Muscle layer of duodenum (tissue), 2 donors: Measurements from ENCODE around the gene LILRA5.
A peak's percentile ranks its signal among the peaks of the same experiment; 100 is the strongest.

Experiments used
- H3K27ac ChIP-seq: one replicate; pipeline ENCODE4 v1.7.0; 2013; ENCODE audit warnings: mild to moderate bottlenecking, low read length
- H3K27me3 ChIP-seq: one replicate; pipeline ENCODE4 v1.7.0; 2013; ENCODE audit warnings: low read depth, mild to moderate bottlenecking, control low read depth, low read length
- H3K36me3 ChIP-seq, 2 donors: one replicate each; pipeline ENCODE4 v1.7.0; 2013; ENCODE audit warnings: low read length in 2 of 2, control low read depth in 1 of 2, mild to moderate bottlenecking in 1 of 2; ENCODE audit not compliant: insufficient read depth in 2 of 2, control insufficient read depth in 1 of 2
- H3K4me1 ChIP-seq, 2 donors: one replicate each; pipeline ENCODE4 v1.7.0; 2013; ENCODE audit warnings: low read length in 2 of 2, mild to moderate bottlenecking in 2 of 2, control low read depth in 1 of 2, moderate library complexity in 1 of 2; ENCODE audit not compliant: insufficient read depth in 2 of 2, control insufficient read depth in 1 of 2
- H3K4me3 ChIP-seq, 2 donors: one replicate each; pipeline ENCODE4 v1.7.0; 2013; ENCODE audit warnings: low read length in 2 of 2, low read depth in 1 of 2, mild to moderate bottlenecking in 1 of 2
- H3K9me3 ChIP-seq, 2 donors: one replicate each; pipeline ENCODE4 v1.7.0; 2013; ENCODE audit warnings: low read length in 2 of 2, control low read depth in 1 of 2, mild to moderate bottlenecking in 1 of 2; ENCODE audit not compliant: control insufficient read depth in 1 of 2
- donor health status: healthy.

The LILRA5 gene

GRCh38 chr19:54317108-54317964 lies 4.4 kb upstream of the LILRA5 start:
- Histone ChIP-seq H3K27me3 (no peaks in the 10 kb centered on the region), H3K27ac (no peak overlapping the region), H3K4me3 (no peak overlapping the region), H3K9me3 (no peaks in the 10 kb centered on the region), H3K4me1 (no peaks in the 10 kb centered on the region), H3K36me3 (no peaks in the 10 kb centered on the region)

- Histone ChIP-seq H3K27me3 (no peaks in the 10 kb centered on the region), H3K27ac (no peak overlapping the region), H3K9me3 (no peaks in the 10 kb centered on the region)
Observed at GRCh38 chr19:54316746-54317107, 3.8 kb upstream of the LILRA5 start.

DNA sequence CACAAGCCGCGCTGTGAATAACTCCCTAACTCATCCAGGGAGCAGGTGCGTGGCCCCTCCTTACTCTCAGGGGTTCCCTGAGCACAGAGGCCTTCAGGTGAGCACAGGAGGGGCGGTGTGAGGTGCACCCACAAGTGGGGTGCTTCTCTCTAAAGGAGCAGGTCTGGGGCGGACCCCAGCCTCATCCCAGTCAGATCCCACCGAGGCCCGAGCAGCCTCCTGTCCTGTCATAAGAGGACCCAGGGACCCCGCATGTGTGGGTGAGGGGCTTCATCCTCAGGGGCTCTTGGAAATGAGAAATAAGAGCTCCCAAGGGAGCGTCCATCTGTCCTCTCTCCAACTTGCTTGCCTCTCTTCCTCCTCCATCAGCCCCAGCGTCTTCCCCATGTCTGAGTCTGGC lies 3.0 kb upstream of the LILRA5 start:
- no peaks in the 10 kb centered on the region for H3K9me3 ChIP-seq
- H3K4me3 ChIP-seq, result no peak overlapping the region
- H3K4me1 ChIP-seq, result no peaks in the 10 kb centered on the region
- H3K36me3 ChIP-seq, result no peaks in the 10 kb centered on the region
- no peak overlapping the region for H3K27ac ChIP-seq
- no peaks in the 10 kb centered on the region for H3K27me3 ChIP-seq

More at GRCh38 chr19:54316746-54317107, 3.8 kb upstream of the LILRA5 start:
- Histone ChIP-seq H3K4me3 (no peak overlapping the region), H3K4me1 (no peaks in the 10 kb centered on the region), H3K36me3 (no peaks in the 10 kb centered on the region)

DNA sequence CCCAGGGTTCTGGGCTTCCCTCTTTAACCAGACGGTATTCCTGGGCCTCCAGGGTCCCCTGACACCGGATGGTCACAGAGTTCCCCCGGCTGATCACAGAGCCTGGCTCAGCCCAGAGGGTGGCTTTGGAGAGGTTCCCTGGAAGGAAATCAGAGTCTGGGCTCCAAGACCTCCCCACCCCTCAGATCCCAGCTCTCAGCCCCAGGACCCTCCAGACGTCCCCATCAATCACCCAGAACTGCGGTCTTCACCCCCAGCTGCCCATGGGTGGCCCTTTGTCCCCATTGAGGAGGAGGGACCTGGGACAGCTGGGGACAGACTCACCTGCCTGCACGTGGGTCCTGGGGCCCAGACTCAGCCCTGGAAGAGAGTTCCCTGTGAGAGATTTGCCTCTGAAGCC lies 955 bp downstream of the LILRA5 start:
- H3K27me3 ChIP-seq, result no peaks in the 10 kb centered on the region

DNA sequence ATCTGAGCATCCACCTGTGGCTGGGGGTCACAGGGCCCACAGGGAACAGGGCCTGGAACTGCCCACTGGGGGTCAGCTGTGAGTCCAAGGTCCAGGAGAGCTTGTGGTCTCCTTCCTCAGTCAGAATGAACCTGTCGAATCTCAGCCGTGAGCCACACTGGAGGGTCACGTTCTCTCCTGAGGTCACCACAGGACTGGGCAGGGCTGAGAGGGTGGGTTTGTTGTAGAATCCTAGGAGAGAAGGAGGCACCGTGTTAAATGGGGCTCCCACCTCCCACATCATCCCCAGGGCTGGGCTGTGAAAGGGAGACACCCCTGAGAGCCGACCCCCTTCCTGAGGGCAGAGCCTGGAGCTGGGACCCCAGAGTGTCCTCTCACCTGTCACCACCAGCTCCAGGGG lies 1.5 kb downstream of the LILRA5 start:
- Histone ChIP-seq H3K4me1 (no peaks in the 10 kb centered on the region), H3K9me3 (no peaks in the 10 kb centered on the region), H3K27me3 (no peaks in the 10 kb centered on the region), H3K4me3 (no peak overlapping the region), H3K36me3 (no peaks in the 10 kb centered on the region), H3K27ac (no peak overlapping the region)

More for the DNA sequence above, 955 bp downstream of the LILRA5 start:
- Histone ChIP-seq H3K4me1 (no peaks in the 10 kb centered on the region), H3K27ac (no peak overlapping the region), H3K9me3 (no peaks in the 10 kb centered on the region), H3K4me3 (peak overlapping the region in 1 of 2 donors; percentile 40), H3K36me3 (no peaks in the 10 kb centered on the region)

DNA sequence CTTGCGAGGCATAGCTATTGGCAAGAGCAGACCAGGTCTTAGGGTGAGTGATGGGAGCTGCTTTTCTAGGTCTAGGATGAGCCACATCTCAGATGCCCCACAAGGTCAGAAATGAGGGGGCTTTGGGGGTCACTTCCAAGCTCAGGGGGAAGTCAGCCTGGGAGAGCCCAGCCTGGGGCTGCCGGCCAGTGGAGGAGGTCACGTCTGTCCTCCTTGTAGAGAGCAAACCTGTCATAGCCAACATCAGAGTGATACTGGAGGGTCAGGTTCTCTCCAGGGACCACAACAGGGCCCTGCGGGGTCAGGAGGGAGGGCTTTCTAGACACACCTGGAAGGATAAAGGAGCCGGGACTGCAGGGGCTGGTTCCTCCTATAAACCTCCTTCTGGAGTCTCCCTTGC lies 2.4 kb downstream of the LILRA5 start:
- no peaks in the 10 kb centered on the region for H3K4me1 ChIP-seq
- H3K36me3 ChIP-seq, result no peaks in the 10 kb centered on the region
- no peaks in the 10 kb centered on the region for H3K9me3 ChIP-seq
- H3K27ac ChIP-seq, result no peak overlapping the region
- no peak overlapping the region for H3K4me3 ChIP-seq
- H3K27me3 ChIP-seq, result no peaks in the 10 kb centered on the region

DNA sequence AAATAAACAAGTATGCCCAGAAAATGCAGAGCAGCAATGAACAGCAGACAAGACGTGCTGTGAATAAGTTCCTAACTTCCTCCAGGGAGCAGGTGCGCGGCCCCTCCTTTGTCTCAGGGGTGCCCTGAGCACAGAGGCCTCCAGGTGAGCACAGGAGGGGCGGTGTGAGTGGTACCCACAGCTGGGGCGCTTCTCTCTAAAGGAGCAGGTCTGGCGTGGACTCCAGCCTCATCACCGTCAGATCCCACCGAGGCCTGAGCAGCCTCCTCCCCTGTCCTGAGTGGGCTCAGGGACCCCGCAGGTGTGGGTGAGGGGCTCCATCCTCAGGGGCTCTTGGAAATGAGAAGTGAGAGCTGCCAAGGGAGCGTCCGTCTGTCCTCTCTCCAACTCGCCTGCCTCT lies 3.2 kb downstream of the LILRA5 start:
- Histone ChIP-seq H3K27me3 (no peaks in the 10 kb centered on the region), H3K27ac (no peak overlapping the region), H3K36me3 (no peaks in the 10 kb centered on the region), H3K4me1 (no peaks in the 10 kb centered on the region), H3K4me3 (no peak overlapping the region), H3K9me3 (no peaks in the 10 kb centered on the region)

GRCh38 chr19:54307389-54308020 lies 5.5 kb downstream of the LILRA5 start:
- Histone ChIP-seq H3K4me3 (no peak overlapping the region), H3K36me3 (no peaks in the 10 kb centered on the region), H3K27me3 (no peaks in the 10 kb centered on the region), H3K27ac (no peak overlapping the region), H3K9me3 (no peaks in the 10 kb centered on the region), H3K4me1 (no peaks in the 10 kb centered on the region)

DNA sequence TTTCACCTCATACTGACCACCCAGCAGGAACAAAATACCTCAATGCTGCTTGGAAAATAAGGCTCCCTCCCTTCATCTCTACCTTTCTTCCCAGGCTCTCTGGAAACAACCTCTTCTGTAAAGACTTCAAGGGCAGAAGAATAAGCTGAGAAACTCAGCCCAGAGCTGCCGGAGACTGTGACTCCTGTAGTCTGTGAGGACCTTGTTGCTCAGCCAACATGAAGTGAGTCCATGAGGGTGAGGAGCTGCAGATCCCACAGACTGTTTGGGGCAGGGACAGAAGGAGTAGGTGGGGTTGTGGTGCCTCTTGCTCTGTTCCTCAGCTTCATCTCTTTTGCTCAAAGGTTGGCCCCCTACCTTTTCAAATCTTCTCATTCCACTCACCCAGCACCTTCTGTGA lies 7.8 kb downstream of the LILRA5 start:
- no peaks in the 10 kb centered on the region for H3K4me1 ChIP-seq
- H3K9me3 ChIP-seq, result no peaks in the 10 kb centered on the region
- no peaks in the 10 kb centered on the region for H3K27me3 ChIP-seq
- no peak overlapping the region for H3K4me3 ChIP-seq
- no peak overlapping the region for H3K27ac ChIP-seq
- H3K36me3 ChIP-seq, result no peaks in the 10 kb centered on the region

DNA sequence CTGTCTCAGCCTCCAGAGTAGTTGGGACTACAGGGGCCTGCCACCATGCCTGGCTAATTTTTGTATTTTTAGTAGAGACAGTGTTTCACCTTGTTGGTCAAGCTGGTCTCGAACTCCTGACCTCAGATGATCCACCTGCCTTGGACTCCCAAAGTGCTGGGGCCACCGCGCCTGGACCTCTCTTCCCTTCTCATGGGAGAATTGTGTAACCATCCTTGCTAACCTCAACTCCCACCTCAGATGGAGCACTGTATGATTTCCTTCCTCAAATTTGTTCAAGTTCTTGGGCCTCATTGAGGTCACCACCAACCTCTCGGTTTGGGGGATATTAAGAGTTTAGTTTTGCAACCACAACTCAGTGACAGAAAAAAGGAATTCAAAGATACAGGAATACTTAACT lies 10.7 kb downstream of the LILRA5 start:
- Histone ChIP-seq H3K36me3 (no peaks in the 10 kb centered on the region), H3K27ac (no peak overlapping the region), H3K27me3 (no peaks in the 10 kb centered on the region), H3K4me1 (no peaks in the 10 kb centered on the region), H3K9me3 (no peaks in the 10 kb centered on the region), H3K4me3 (no peak overlapping the region)

- Histone ChIP-seq H3K4me1 (no peaks in the 10 kb centered on the region), H3K4me3 (no peak overlapping the region), H3K27ac (no peak overlapping the region), H3K9me3 (no peaks in the 10 kb centered on the region), H3K36me3 (no peaks in the 10 kb centered on the region), H3K27me3 (no peaks in the 10 kb centered on the region)
Observed at GRCh38 chr19:54299515-54299914, 13.5 kb downstream of the LILRA5 start.

DNA sequence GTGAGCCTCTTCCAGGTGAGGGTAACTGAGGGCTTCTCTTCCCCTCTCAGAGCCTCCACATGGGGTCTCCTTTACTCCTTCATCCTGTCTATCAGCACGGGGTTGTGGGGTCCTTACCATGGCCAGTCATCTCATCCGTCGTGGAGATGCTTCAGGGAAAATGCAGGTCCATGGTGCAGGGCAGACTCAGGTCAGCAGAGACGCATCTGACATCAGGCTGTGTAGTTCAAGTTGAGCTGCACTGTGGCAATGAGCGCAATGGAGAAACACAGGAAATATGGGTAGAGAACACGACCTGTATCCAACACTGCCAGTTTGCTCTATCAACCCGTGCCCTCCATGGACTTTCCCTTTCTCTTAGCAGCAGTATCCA lies 13.9 kb downstream of the LILRA5 start:
- H3K27me3 ChIP-seq, result no peaks in the 10 kb centered on the region
- H3K27ac ChIP-seq, result no peak overlapping the region
- no peaks in the 10 kb centered on the region for H3K4me1 ChIP-seq
- H3K9me3 ChIP-seq, result peaks cover 0 to 3% of the 10 kb centered on the region in 2 donors
- H3K36me3 ChIP-seq, result no peaks in the 10 kb centered on the region
- H3K4me3 ChIP-seq, result no peak overlapping the region
